MM.1S (cell line): Measurements from ENCODE around the gene LRRC61.

ENCODE experiments used
- DNase-seq: peaks from one replicate; pipeline ENCODE4 v3.0.0-alpha.2; 2015
- H2AFZ ChIP-seq: fragments of 300-600 bp; sonication (generic); 2 replicates; pipeline ENCODE4 v1.6.0; 2016; ENCODE audit warnings: antibody characterized with exemption, low read length
- H3F3A ChIP-seq: fragments of 300-600 bp; sonication (generic); 2 replicates; pipeline ENCODE4 v1.6.1; 2016; ENCODE audit warnings: mild to moderate bottlenecking, antibody characterized with exemption, low read length, moderate library complexity, mixed read lengths; ENCODE audit not compliant: insufficient read depth
- H3K27ac ChIP-seq: fragments of 300-600 bp; sonication (generic); 2 replicates; pipeline ENCODE4 v1.5.1; 2016; ENCODE audit warnings: mild to moderate bottlenecking, low read length
- H3K27me3 ChIP-seq: fragments of 300-600 bp; sonication (generic); replicated peaks from 2 replicates; pipeline ENCODE4 v1.6.0; 2016; ENCODE audit warnings: low read length; ENCODE audit not compliant: insufficient read depth
- H3K36me3 ChIP-seq: fragments of 300-600 bp; sonication (generic); replicated peaks from 2 replicates; pipeline ENCODE4 v1.6.1; 2016; ENCODE audit warnings: mild to moderate bottlenecking, low read length, mixed read lengths; ENCODE audit not compliant: insufficient read depth
- H3K4me1 ChIP-seq: fragments of 300-600 bp; sonication (generic); 2 replicates; pipeline ENCODE4 v1.6.1; 2016; ENCODE audit warnings: low read length, mixed read lengths
- H3K4me2 ChIP-seq: fragments of 300-600 bp; sonication (generic); 2 replicates; pipeline ENCODE4 v1.6.0; 2016; ENCODE audit warnings: low read depth, low read length
- H3K4me3 ChIP-seq: fragments of 300-600 bp; sonication (generic); 2 replicates; pipeline ENCODE4 v1.5.1; 2016; ENCODE audit warnings: low read length, mixed read lengths
- H3K79me2 ChIP-seq: fragments of 300-600 bp; sonication (generic); 2 replicates; pipeline ENCODE4 v1.6.1; 2016; ENCODE audit warnings: mixed run types, low read length, mixed read lengths
- H3K9ac ChIP-seq: fragments of 300-600 bp; sonication (generic); 2 replicates; pipeline ENCODE4 v1.6.1; 2016; ENCODE audit warnings: low read length, mixed read lengths
- H3K9me2 ChIP-seq: fragments of 300-600 bp; sonication (generic); replicated peaks from 2 replicates; pipeline ENCODE4 v1.6.1; 2016; ENCODE audit warnings: mild to moderate bottlenecking, low read length, mixed read lengths; ENCODE audit not compliant: insufficient read depth
- H3K9me3 ChIP-seq: fragments of 300-600 bp; sonication (generic); replicated peaks from 2 replicates; pipeline ENCODE4 v1.6.1; 2016; ENCODE audit warnings: mild to moderate bottlenecking, low read length, mixed read lengths; ENCODE audit not compliant: insufficient read depth
- H4K20me1 ChIP-seq: fragments of 300-600 bp; sonication (generic); 2 replicates; pipeline ENCODE4 v1.6.1; 2016; ENCODE audit warnings: mild to moderate bottlenecking, low read length, moderate library complexity, mixed read lengths; ENCODE audit not compliant: insufficient read depth
- EZH2 ChIP-seq: fragments of 300-600 bp; sonication (generic); optimal IDR thresholded peaks from 2 replicates; pipeline ENCODE3; 2017; ENCODE audit warnings: low read depth, mild to moderate bottlenecking, antibody characterized with exemption, low read length, mixed read lengths
- EZH2phosphoT487 ChIP-seq: fragments of 300-600 bp; sonication (generic); IDR thresholded peaks from 2 replicates; pipeline ENCODE4 v1.6.1; 2018; ENCODE audit warnings: antibody characterized with exemption, low read length
- TF ChIP-seq, protein P1 (sequence below): fragments of 300-600 bp; sonication (generic); IDR thresholded peaks from 2 replicates; pipeline ENCODE4 v1.5.1; 2016; ENCODE audit warnings: antibody characterized with exemption, low read length, mixed read lengths

The LRRC61 gene

DNA sequence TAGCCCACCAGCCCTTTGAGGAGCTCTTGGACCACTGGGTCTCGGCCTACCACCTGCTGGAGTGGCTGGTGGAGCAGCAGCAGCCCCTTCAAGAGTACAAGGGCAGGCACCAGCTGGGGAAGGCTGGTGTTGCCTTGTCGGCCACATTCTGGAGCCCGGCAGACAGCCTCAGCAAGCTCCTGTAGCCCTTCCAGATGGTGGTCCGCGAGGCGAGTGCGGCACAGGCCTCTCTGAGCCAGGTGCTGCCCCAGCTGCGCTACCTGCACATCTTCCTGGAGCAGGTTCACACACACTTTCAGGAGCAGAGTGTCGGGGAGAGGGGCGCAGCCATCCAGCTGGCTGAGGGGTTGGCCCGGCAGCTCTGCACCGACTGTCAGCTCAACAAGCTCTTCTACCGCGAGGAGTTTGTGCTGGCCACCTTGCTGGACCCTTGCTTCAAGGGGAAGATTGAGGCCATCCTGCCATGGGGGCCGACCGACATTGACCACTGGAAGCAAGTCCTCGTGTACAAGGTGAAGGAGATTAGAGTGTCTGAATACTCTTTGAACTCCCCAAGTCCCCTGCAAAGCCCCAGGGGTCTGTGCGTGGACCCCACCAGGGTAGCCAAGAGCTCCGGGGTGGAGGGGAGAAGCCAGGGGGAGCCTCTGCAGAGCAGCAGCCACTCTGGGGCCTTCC is 7.2 kb downstream of the LRRC61 start:
- no peaks in the 10 kb centered on the region for H3K9me3 ChIP-seq
- H3K27me3 ChIP-seq, result no peaks in the 10 kb centered on the region
- H3K79me2 ChIP-seq, result no peaks in the 10 kb centered on the region
- H3K27ac ChIP-seq, result no peak overlapping the region
- H2AFZ ChIP-seq, result no peak overlapping the region
- no peak overlapping the region for H3K4me2 ChIP-seq
- no peak for DNase-seq
- no peaks in the 10 kb centered on the region for H4K20me1 ChIP-seq
- no peaks in the 10 kb centered on the region for H3K36me3 ChIP-seq
- no peak overlapping the region for H3K4me3 ChIP-seq
- H3F3A ChIP-seq, result no peaks in the 10 kb centered on the region
- TF ChIP-seq, protein P1, sequence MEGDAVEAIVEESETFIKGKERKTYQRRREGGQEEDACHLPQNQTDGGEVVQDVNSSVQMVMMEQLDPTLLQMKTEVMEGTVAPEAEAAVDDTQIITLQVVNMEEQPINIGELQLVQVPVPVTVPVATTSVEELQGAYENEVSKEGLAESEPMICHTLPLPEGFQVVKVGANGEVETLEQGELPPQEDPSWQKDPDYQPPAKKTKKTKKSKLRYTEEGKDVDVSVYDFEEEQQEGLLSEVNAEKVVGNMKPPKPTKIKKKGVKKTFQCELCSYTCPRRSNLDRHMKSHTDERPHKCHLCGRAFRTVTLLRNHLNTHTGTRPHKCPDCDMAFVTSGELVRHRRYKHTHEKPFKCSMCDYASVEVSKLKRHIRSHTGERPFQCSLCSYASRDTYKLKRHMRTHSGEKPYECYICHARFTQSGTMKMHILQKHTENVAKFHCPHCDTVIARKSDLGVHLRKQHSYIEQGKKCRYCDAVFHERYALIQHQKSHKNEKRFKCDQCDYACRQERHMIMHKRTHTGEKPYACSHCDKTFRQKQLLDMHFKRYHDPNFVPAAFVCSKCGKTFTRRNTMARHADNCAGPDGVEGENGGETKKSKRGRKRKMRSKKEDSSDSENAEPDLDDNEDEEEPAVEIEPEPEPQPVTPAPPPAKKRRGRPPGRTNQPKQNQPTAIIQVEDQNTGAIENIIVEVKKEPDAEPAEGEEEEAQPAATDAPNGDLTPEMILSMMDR, result no peak
- no peak overlapping the region for H3K9ac ChIP-seq
- no peaks in the 10 kb centered on the region for H3K4me1 ChIP-seq
- H3K9me2 ChIP-seq, result no peaks in the 10 kb centered on the region

DNA sequence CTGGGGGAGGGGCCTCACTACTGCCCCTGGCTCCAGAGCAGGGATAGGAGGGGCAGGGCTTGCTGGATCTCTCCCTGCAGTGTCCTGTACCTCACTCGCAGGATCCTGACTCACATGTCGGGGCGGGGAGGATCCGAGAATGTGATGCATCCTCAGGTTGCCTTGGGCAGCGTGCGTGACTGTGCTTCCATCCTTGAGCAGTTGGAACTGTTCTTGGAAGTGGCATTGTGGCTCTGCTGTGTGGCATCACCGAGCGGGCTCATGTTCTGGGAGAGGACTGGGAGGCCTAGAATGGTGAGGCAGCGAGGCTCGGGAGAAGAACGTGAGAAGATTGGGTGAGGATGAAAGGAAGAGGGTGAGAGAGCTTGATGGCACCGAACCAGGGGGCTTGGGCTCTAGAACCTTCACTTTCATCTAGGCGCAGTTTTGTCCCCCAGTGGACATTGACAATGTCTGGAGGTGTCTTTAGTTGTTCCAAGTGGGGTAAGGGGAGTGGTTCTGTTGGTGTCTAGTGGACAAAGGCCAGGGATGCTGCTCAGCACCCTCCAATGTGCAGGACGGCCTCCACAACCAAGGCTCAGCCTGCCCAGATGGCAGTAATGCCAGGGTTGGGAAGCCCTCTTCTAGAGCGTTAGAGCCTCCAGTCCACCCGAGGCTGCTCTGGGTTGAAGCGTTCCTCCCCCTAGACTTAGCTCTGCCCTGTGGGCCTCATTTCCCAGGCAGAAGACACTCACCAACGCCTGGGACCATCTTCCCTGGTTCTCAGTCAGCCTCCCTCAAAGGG is 9.9 kb downstream of the LRRC61 start:
- Histone ChIP-seq H3K9me3 (no peaks in the 10 kb centered on the region), H4K20me1 (no peaks in the 10 kb centered on the region), H3K79me2 (no peaks in the 10 kb centered on the region), H3K9me2 (no peaks in the 10 kb centered on the region), H3K4me2 (no peak overlapping the region), H3F3A (no peaks in the 10 kb centered on the region), H3K9ac (no peak overlapping the region), H3K36me3 (no peaks in the 10 kb centered on the region), H2AFZ (no peak overlapping the region), H3K27ac (no peak overlapping the region), H3K27me3 (no peaks in the 10 kb centered on the region), H3K4me1 (no peaks in the 10 kb centered on the region), H3K4me3 (no peak overlapping the region)
- DNase-seq, result no peak
- TF ChIP-seq EZH2 (no peak), EZH2phosphoT487 (no peak)
- TF ChIP-seq, protein P1, result no peak

DNA sequence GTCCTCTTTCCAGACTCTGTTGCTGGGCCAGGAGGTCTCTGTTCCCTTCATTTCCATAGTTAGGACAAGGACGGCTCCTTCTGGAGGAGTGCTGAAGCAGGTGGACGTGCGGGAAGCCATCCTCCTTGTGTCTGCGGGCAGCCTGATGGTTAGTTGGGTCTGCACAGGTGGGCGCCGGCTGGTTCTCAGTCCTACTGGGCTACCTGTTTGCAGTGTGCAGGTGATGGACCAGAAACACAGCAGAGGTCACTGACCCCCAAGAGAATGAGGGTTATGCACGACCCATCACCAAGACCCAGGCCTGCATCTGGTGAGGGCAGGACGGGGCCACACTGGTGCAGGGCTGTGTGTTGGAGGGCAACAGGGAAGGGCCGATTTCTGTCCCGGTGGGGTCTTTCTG is 10.5 kb downstream of the LRRC61 start:
- H3K9ac ChIP-seq, result no peak overlapping the region
- H3K4me2 ChIP-seq, result no peak overlapping the region
- H3K4me3 ChIP-seq, result no peak overlapping the region
- DNase-seq, result no peak
- TF ChIP-seq, protein P1, result no peak
- no peak for TF ChIP-seq EZH2phosphoT487
- TF ChIP-seq EZH2, result no peak
- no peaks in the 10 kb centered on the region for H3K36me3 ChIP-seq
- no peaks in the 10 kb centered on the region for H3K4me1 ChIP-seq
- no peaks in the 10 kb centered on the region for H3K9me3 ChIP-seq
- H2AFZ ChIP-seq, result no peak overlapping the region
- H3K9me2 ChIP-seq, result no peaks in the 10 kb centered on the region
- no peaks in the 10 kb centered on the region for H4K20me1 ChIP-seq
- no peaks in the 10 kb centered on the region for H3K27me3 ChIP-seq
- no peaks in the 10 kb centered on the region for H3K79me2 ChIP-seq
- no peaks in the 10 kb centered on the region for H3F3A ChIP-seq
- no peak overlapping the region for H3K27ac ChIP-seq
